Thoracic aorta (tissue), 2 donors: ENCODE data around the gene MRGPRF. TPM values are rescaled to one million over a fixed set of nuclear protein-coding genes. Genes with fewer than 3 reads are reported as not detected.

Source experiments
- ATAC-seq: fragments of 150-250 bp; one replicate; pipeline ENCODE4 v1.8.0; 2017; ENCODE audit warnings: low read depth; ENCODE audit not compliant: insufficient number of reproducible peaks, low FRiP score
- DNase-seq: peaks from one replicate; pipeline ENCODE4 v3.0.0-alpha.2; 2020; ENCODE audit warnings: low spot score
- H3K27ac ChIP-seq, 2 donors: fragments of 200-600 bp; sonication (generic); 1 replicate in 1 of 2; 2 replicates in 1 of 2; pipeline ENCODE4 v1.5.1; 2016; ENCODE audit warnings: mild to moderate bottlenecking in 2 of 2, moderate library complexity in 2 of 2
- H3K27me3 ChIP-seq: fragments of 200-600 bp; sonication (generic); replicated peaks from 2 replicates; pipeline ENCODE4 v1.6.0; 2016; ENCODE audit warnings: mild to moderate bottlenecking; ENCODE audit not compliant: insufficient read depth
- H3K36me3 ChIP-seq: fragments of 200-600 bp; sonication (generic); one replicate; pipeline ENCODE4 v1.5.1; 2016
- H3K4me1 ChIP-seq, 2 donors: fragments of 200-600 bp; sonication (generic); 1 replicate in 1 of 2; 2 replicates in 1 of 2; pipeline versions ENCODE4 v1.5.1 to v1.6.0; 2016; ENCODE audit warnings: low read depth in 2 of 2, mild to moderate bottlenecking in 1 of 2; ENCODE audit not compliant: control insufficient read depth in 1 of 2
- H3K4me3 ChIP-seq: fragments of 200-600 bp; sonication (generic); 2 replicates; pipeline ENCODE4 v1.5.1; 2016; ENCODE audit warnings: mild to moderate bottlenecking
- H3K9me3 ChIP-seq: fragments of 200-600 bp; sonication (generic); 2 replicates; pipeline ENCODE4 v1.5.1; 2016
- total RNA-seq, 2 donors: library from RNA; depleted of rRNA; stranded (reverse); fragments of >200 nt; gene quantifications; one replicate each; pipeline versions ENCODE4 v1.1.0 to v1.2.3, GENCODE V29; 2016
- TF ChIP-seq, protein P1 (sequence below): fragments of 200-600 bp; sonication (generic); IDR thresholded peaks from one replicate; pipeline ENCODE4 v1.5.1; 2019; ENCODE audit warnings: antibody characterized with exemption

MRGPRF gene
- total RNA-seq, 2 donors from 2014 or later: 67.5 to 171 TPM

DNA sequence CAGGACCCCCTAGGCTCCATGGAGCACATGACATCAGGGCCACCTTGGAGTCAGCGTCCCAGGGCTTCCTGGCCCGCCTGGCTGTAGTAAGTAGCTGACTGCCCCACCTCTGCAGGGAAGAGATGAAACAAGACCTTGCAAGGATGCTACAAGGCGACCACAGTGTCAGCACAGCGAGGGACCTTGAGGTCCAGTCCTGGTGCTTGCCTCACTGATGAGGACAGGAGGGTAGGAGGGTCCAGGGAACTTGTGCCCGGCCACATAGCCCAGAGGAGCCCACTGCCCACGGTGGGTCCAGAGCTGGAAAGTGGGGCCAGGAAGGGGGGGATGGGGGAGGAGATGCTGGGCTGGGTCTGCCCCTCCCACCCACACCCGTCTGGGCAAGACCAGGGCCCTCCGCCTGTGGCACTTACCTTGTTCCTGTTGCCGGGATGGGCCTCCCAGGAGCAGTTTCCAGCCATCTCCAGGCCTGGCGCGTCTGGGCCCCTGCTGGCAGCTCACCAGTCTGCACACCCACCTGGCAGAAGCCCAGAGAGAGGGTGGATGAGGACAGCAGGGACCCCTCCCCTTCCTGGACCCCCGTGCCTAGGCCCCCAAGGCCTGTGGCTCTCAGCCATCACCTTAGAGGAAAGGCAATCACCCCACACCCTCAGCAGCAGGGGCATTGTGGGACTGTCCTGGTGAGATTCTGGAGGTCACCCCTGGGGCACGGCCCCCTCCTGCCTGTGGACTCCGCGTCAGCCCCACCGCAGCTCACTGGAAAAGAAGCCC, 3.4 kb downstream of the MRGPRF start:
- peak overlapping the region; percentile 95 to 96 for H3K27ac ChIP-seq
- H3K4me1 ChIP-seq: peaks cover 30 to 74% of the 10 kb centered on the region in 2 donors
- H3K9me3 ChIP-seq: no peaks in the 10 kb centered on the region
- no peak for ATAC-seq
- H3K4me3 ChIP-seq: peak overlapping the region; percentile 81
- H3K27me3 ChIP-seq: no peaks in the 10 kb centered on the region
- TF ChIP-seq, protein P1, sequence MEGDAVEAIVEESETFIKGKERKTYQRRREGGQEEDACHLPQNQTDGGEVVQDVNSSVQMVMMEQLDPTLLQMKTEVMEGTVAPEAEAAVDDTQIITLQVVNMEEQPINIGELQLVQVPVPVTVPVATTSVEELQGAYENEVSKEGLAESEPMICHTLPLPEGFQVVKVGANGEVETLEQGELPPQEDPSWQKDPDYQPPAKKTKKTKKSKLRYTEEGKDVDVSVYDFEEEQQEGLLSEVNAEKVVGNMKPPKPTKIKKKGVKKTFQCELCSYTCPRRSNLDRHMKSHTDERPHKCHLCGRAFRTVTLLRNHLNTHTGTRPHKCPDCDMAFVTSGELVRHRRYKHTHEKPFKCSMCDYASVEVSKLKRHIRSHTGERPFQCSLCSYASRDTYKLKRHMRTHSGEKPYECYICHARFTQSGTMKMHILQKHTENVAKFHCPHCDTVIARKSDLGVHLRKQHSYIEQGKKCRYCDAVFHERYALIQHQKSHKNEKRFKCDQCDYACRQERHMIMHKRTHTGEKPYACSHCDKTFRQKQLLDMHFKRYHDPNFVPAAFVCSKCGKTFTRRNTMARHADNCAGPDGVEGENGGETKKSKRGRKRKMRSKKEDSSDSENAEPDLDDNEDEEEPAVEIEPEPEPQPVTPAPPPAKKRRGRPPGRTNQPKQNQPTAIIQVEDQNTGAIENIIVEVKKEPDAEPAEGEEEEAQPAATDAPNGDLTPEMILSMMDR: no peak
- no peak for DNase-seq
- peaks cover 36% of the 10 kb centered on the region for H3K36me3 ChIP-seq

DNA sequence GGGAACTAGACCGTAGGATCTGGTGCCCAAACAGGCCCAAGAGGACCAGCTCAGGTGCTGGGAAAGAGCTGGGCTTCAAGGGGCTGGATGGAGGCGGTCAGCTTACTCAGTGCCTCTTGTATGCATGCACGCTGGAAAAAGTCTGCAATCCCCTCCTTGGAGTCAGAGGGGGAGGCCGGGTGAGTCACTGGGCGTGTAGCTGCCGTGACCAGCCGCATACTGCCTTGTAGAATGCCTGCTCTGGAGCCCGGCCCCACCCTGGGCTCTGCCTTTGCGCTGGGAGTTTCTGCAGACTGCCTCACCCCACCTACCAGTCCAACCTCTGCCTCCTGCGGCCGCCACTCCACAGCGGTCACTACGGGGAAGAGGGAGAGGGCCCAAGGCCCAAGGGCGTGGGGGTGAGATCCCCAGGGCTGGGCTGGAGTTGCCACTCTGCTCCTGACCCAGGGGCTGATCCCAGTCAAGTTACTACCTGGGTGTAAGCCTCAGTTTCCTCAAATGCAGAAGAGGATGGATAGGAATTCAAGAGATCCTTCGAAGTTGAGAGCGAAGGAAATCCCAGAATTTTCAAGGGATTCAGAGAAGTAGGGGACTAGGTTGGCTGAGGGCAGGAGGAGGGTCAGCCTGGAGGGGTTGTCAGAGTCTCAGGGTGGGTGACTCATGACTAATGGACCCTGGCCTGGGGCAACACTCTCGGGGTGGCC, 4.2 kb downstream of the MRGPRF start:
- TF ChIP-seq, protein P1: no peak
- H3K4me3 ChIP-seq: peak overlapping the region; percentile 81
- H3K9me3 ChIP-seq: no peaks in the 10 kb centered on the region
- ATAC-seq (peak; percentile 54), DNase-seq (peak; percentile 93)
- H3K27me3 ChIP-seq: no peaks in the 10 kb centered on the region
- H3K27ac ChIP-seq: peak overlapping the region; percentile 95 to 96
- peaks cover 27 to 74% of the 10 kb centered on the region in 2 donors for H3K4me1 ChIP-seq
- H3K36me3 ChIP-seq: peaks cover 43% of the 10 kb centered on the region

DNA sequence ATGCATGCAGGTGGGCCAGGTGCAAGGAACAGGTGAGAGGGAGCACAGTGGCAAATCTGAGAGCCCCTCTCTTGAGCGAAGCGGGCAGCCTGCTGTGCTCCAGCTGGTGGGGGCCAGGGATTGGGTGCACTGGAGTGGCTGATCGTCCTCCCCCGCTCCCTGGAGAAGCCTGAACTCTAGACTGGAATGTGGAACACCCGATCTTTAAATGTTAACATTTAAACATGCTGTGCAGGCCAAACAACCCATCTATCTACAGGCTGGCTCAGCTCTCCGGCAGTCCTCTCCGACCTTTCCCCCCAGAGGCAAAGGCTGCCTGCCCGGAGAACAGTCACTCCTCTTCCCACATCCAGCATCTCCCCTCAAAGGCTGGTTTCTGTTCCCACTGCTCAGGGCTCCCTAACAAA, 5.1 kb downstream of the MRGPRF start:
- Histone ChIP-seq H3K4me3 (peak overlapping the region; percentile 81), H3K4me1 (peaks cover 28 to 77% of the 10 kb centered on the region in 2 donors), H3K36me3 (peaks cover 52% of the 10 kb centered on the region), H3K9me3 (no peaks in the 10 kb centered on the region), H3K27ac (peak overlapping the region; percentile 95 to 96), H3K27me3 (no peaks in the 10 kb centered on the region)
- DNase-seq (no peak), ATAC-seq (no peak)
- TF ChIP-seq, protein P1: no peak

DNA sequence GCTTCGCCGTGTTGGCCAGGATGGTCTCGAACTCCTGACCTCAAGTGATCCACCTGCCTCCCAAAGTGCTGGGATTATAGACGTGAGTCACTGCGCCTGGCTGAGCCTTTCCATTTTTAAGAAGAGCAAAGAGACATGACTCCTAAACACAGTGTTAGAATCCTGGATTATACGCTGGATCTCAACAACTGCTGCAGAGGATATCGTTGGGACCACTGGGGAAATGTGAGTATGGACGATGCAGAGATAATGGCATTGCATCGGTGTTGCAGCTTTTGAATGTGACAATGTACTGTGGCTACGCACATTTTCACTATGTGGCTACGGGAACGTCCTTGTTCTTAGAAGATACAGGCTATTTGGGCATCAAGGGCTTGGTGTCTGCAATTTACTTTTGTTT, 6.2 kb downstream of the MRGPRF start:
- Histone ChIP-seq H3K36me3 (peaks cover 55% of the 10 kb centered on the region), H3K27ac (peak overlapping the region; percentile 95 to 96), H3K4me1 (peaks cover 40 to 86% of the 10 kb centered on the region in 2 donors), H3K4me3 (no peak overlapping the region), H3K27me3 (no peaks in the 10 kb centered on the region), H3K9me3 (no peaks in the 10 kb centered on the region)
- ATAC-seq (no peak), DNase-seq (no peak)
- TF ChIP-seq, protein P1: no peak

DNA sequence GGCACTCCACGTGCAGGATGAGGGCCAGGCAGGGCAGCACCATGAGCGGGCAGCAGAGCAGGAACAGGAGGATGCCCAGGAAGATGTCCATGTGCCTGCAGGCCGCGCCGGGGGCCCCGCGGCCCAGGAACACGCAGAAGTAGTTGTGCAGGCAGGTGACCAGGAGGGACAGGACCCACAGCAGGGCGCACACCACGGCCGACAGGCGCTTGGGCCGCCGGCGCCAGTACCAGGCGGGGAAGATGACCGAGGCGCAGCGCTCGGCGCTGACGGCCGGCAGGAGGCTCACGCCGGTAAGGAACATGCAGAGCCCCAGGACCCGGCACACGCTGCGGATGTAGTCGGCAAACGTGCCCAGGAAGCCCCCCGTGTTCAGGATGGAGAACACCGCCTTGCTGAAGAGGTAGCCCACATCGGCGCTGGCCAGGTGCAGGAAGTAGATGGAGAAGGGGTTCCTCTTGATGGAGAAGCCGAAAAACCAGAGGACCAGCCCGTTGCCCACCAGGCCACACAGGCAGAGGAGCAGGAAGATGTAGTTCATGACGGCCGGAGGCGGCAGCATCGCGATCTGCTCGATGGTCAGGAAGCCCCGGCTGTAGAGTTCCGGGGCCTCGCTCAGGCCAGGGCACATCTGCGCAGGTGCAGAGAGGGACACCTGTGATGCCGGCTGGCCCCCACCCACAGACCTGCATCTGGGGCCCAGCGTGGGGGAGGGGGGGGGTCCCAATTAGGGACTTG, 7.2 kb downstream of the MRGPRF start:
- no peak for ATAC-seq
- no peak overlapping the region for H3K4me3 ChIP-seq
- no peaks in the 10 kb centered on the region for H3K27me3 ChIP-seq
- H3K4me1 ChIP-seq: peaks cover 49 to 90% of the 10 kb centered on the region in 2 donors
- no peak for DNase-seq
- H3K9me3 ChIP-seq: no peaks in the 10 kb centered on the region
- TF ChIP-seq, protein P1: no peak
- H3K27ac ChIP-seq: peak overlapping the region; percentile 86 to 93
- H3K36me3 ChIP-seq: peaks cover 55% of the 10 kb centered on the region
